ENCODE data around the gene CHD9NB.

The CHD9NB gene

GRCh38 chr16:53022374-53022773 lies 30.3 kb downstream of the CHD9NB start:
- DNase-seq = no peak

GRCh38 chr16:53018834-53019416 lies 33.8 kb downstream of the CHD9NB start:
- DNase-seq = no peak

GRCh38 chr16:53014287-53014686 lies 38.4 kb downstream of the CHD9NB start:
- no peak for DNase-seq

GRCh38 chr16:53007095-53007494 lies 45.6 kb downstream of the CHD9NB start:
- DNase-seq = no peak

- DNase-seq = no peak
These were observed 54.8 kb downstream of the CHD9NB start for GRCh38 chr16:52997922-52998321.

- no peak for DNase-seq
These were observed 57.8 kb downstream of the CHD9NB start for GRCh38 chr16:52994942-52995341.

- DNase-seq = no peak
These were observed 59.5 kb downstream of the CHD9NB start for GRCh38 chr16:52993179-52993578.

- DNase-seq = no peak
These were observed 61.1 kb downstream of the CHD9NB start for GRCh38 chr16:52991572-52991971.

All from CD4-positive, alpha-beta T cell treated with Interleukin-12 subunit alpha and Interleukin-12 subunit beta, for 1 hour (primary cell).